GM19240 (cell line): Measurements from ENCODE around the gene RBSN.

ENCODE experiments used
- DNase-seq: peaks from one replicate; pipeline ENCODE4 v3.0.0; 2011; ENCODE audit warnings: low spot score; ENCODE audit not compliant: insufficient read length

Gene RBSN

DNA sequence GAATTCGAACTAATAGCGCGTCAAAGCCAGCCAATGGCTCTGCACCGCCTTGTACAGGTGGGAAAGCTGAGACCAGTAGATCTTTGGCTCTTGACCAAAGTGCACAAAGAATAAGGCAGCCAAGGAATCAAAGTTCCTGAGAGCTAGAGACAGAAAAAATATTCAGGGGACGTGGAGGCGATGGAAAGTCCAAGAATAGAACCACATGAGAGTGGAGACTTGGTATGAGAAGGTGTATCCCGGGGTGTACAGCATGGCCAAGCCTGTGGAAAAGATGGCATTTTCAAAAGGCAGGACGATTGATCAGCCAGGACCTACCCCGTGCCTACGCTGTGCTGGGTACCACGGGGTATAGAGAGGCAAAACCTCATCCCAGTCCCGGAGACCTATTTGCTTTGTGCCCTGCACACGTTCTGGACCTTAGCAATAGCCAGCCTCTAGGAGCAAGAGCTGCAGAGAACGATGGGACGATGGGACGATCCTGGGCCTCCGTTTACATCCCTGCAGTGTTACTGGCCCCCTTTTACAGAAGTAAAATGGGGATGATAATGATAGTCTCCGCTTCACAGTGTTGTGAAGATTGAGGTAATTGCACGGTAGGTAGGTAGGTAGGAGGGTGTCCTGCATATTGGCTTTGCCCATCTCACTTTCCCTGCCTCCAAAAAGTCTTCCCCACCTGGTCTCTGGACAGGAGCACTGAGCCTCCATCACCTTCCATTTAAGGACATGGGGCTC is 583 bp upstream of the RBSN start:
- DNase-seq, result no peak

DNA sequence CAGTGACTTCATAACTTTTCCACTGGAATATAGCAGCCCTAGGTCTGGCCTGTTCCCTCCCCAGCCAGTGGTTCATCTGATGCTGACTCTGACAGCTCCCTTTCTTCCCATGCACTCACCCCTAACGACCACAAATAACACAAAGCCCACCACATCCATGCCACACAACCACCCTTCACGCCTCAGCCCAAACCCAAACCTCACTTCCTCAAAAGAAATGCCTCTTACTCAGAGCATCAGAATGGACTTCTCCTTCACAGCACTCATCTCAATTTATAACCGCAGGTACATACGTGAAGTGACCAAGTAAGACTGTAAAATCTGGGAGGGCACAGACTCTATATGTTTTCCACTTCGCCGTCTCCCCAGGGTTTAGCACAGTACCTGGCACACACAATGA is 1.1 kb downstream of the RBSN start:
- DNase-seq, result no peak

DNA sequence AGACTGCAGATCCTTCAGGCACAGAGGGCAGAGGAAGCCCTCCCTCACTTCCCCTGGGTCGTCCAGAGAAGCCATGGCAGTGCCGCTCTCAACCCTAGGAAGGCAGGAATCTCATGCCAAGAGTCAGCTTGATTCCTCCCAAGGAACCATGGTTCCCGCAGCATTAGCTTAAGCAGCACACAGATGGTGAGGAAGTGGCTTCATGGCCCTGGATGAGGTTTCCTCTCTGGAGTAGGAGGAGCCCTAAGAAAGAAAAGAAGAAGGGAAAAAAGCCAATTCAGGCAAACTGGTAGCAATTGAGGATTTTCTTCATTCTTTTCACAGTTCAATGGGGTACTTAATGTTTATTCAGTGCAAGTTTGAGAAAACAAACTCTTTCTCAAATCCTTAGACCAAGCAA is 2.9 kb downstream of the RBSN start:
- DNase-seq, result no peak

DNA sequence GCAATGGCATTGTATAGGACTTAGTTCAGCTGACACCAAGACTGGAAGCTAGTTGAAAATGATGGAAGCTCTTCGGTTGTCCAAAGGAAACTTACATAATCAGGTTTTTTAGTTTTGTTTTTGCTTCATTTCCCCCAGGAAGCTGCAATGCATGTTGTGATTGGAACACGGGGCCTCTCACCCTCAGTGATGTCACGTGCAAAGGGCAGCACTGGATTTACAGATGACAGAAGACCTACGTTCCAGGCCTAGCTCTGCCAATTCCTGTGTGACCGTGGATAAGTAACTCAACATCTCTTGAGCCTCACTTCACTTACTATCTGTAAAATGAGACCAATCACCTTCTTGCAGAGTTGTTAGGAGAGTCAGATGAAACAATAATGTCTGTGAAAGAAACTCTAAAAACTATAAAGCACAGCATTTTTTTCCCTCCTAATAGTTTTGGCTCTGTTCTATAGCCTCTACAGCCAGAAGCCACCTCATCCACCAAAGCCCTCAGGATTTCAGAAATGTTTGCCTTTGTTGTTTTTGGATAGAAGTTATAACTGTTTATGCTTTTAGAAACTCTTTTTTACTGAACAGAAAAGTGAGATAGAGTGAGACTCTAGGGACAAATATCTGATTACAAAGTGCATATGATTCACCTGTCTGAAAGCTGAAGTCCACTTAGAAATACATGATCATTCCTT is 4.6 kb downstream of the RBSN start:
- no peak for DNase-seq

DNA sequence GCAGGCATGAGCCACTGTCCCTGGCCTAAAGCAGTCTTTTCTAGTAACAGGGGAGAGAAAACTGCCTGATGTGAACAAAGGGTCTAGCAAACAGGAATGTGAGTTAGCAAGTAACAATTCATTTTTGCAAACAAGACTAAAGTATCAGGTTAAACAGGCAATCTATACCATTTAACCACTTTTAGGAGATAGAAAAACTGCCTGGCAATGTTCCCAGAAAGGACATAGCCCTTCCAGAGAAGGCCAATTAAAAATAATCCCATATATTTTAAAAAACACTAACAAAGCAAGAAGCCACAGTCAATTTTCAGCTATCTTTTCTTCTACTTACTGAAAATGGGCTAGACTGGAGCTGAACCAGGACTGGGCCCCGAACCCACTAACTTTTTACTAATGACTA is 6.3 kb downstream of the RBSN start:
- no peak for DNase-seq

DNA sequence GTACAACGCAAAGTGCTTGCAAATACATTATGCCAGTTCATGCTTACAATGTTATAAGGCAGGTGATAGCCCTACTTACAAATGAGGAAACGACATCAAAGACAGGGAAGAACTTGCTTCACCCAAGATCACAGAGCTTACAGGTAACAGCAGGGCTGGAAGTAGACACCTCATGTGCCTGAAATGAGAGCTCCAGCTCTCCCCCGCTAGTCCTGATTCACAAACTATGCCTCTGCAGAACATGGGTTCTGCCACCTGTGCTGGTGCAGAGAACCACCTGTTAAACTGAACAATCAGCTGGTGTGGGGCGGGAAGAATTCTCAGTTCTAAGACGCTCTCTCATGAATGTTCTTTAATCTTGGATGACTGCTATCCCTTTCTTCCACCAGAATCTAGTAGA is 7.4 kb downstream of the RBSN start:
- DNase-seq, result no peak

DNA sequence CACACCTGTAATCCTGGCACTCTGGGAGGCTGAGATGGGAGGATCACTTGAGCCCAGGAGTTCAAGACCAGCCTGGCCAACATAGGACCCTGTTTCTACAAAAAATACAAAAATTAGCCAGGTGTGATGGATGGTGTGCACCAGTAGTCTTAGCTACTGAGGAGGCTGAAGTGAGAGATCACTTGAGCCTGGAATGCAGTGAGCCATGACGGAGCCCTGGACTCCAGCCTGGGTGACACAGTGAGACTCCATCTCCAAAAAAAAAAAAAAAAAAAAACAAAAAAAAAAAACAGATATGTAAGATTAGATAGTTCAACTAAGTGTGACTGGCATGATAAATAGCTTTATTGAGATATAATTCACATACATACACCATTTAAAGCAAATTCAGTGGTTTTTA is 9.7 kb downstream of the RBSN start:
- no peak for DNase-seq

DNA sequence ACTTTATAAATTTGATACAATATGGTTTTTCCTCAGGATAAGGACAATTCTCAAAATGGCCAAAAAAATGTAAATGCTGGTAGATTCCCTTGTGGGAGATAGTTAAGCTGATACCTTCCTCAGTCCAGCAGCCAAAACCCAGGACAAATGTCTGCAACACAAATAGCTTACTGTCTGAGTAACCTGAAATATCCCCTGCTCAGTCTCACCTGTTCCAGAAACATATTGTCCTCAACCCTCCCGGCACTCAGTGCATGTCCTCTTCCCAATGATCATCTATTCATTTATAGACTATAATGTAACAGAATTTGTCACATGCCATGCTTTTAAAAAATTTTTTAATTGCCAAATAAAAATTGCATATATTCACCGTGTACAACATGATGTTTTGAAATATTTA is 12.2 kb downstream of the RBSN start:
- DNase-seq, result no peak

DNA sequence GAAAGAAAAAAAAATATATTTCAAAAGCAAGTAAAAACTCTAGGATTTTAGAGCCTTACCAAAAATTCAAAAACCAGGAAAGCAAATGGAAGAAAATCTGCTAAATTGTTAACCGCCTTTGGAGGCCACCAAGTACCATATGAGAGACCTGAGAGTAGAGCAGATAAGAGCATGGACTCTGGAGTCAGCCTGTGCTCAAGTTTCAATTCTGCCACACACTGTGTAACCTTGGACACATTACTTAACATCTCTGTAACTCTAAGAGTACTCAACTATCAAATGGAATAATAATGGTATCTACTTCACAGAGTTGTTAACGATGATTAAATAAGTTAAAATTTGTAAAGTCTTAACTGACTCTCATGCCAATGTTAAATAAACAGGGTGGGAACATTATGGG is 12.7 kb downstream of the RBSN start:
- DNase-seq, result no peak

DNA sequence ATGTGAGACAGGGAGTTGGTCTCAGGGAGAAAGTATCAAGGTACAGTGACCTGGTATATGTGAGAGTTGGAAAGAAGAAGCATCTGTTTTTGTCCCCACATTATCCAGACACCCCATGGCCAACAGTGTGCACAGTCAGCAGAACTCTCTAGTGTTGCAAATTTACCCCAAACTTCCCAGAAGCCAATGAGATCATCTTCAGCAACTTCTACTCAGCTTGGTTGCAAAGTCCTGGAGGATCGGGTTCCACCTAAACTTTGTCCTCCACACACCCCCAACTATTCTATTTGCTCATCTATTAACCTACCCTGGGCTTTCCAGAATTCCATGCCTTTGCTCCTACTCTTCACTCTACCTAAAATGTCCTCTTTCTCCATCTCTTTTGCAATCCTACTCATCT is 15.7 kb downstream of the RBSN start:
- no peak for DNase-seq

DNA sequence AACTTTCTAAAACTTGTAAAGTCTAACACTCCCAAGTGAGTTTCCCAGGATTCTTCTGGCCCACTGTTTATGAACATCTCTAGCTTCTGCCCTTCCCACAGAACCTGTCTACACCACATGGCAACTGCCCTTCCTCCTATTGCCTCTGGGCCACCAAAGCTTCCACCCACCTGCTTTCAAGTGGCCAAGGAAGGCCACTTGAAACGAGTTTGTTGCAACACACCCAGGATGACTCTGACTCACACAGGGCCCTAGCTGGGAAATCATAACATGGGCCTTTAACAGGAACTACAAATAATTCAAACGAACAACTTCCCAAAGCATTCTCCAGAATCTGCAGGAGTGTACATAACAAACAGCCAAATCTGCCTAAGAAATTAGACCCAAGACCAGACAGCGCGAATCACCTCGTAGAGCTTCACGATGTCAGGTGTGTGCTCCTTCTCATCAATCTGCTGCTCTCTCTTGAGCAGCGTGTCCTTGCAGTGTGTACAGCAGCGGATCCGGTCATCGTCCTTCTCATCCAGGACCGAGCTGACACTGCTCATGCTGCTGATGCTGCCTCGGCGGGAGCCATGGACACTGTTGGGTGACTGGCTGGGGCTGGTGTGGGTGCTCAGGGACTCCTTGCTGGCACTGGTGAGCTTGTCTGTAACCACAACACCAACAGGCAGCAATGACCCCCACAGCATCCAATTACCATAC is 16.8 kb downstream of the RBSN start:
- DNase-seq, result no peak

DNA sequence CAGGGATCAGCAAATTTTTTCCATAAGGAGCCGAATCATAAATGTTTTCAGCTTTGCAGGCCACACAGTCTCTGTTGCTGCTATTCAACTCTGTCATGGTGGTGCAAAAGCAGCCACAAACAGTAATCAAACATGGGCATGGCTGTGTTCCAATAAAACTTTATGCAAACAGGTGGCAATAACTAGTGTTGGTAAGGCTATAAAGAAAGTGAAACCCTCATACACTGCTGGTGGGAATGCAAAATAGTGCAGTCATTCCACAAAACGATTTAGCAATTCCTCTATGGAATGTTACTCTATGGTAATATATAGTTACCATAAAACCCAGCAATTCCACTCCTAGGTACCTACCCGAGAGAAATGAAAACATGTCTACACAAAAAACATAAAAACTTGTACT is 19.9 kb downstream of the RBSN start:
- no peak for DNase-seq

DNA sequence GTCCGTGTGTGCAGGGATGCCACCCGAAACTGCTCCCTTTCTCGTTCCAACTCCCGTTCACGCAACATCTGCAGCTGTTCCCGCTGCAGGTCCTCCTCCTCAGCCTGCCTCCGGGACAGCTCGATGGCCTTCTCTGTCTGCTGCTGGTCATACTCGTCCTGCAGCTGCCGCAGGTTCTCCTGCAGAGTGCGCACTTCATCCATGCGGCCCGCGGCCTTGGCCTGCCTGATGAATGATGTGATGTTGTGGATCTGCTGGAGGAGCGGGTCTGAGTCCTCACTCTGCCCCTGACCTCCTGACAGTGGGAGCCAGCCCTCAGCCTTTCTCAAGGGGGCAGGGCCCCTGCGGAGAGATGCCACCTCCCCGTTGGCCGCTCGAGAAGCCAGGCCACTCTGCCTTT is 24.4 kb downstream of the RBSN start:
- no peak for DNase-seq

DNA sequence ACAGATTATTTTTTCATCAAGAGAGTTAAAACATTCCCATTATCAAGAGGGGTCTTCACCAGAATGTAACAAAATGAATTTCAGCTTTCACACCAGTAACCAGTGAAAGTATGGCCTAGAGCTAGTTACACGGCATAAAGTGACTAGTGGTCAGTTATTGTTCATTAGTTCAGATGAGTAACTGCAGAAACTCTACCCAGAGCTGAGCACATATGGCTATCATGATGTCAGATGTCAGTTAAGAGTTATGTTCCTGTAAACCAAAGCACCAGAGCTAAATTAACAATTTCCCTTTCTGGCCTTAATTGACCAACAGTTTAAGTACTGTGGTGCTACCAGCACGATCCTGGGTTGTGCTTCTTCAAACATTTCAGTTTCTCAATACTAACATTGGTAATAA is 27.2 kb downstream of the RBSN start:
- DNase-seq, result no peak

DNA sequence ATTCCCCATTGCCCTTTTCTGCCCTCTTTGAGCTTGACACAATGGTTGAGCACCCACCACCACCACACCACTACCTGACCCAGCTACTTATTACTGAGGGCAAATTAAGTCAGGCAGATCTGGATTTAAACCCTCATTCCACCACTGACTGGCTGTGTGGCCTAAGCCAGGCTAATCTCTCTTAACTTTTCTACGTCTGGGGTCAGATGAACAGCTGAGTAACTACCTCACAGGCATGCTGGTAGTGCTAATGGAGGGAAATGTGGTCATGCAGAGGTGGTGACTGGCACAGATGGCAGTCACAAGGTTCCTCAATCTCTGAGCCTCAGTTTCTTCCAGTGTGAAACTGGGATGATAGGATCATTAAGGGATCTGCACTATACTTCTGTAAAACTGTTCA is 29.5 kb downstream of the RBSN start:
- no peak for DNase-seq

DNA sequence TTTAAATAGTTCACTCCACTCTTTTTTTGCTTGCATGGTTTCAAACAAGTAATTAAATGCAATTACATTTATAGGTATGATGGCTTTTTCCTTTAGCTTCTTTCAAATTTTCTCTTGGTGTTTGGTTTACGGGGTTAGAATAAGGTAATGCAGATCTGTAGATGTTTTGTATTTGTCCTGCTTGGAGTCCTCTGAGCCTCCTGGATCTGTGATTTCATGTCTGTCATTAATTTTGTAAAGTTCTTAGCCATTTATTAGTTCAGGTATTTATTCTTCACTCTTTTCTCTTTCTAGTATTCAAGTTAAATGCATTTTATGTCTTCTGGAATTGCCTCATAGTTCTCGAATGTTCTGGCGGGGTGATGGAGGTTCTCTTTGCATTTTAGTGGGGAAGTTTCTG is 32.5 kb downstream of the RBSN start:
- DNase-seq, result no peak

DNA sequence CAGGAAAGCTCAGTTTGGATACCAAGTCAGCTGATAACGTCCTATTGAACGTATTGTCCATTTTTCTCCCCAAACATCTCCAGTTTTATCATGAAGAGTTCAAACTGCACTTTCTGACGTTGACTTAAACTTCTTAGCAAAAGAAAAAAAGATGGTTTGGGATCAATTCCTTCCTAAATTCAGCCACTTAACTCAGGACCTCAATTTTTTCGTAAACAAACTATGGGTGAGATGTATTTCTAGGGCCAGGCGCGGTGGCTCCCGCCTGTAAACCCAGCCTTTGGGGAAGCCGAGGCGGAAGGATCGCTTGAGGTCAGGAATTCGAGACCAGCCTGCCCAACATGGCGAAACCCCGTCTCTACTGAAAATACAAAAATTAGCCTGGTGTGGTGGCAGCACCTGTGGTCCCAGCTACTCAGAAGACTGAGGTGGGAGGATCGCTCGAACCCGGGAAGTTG is 33.4 kb downstream of the RBSN start:
- DNase-seq, result no peak

DNA sequence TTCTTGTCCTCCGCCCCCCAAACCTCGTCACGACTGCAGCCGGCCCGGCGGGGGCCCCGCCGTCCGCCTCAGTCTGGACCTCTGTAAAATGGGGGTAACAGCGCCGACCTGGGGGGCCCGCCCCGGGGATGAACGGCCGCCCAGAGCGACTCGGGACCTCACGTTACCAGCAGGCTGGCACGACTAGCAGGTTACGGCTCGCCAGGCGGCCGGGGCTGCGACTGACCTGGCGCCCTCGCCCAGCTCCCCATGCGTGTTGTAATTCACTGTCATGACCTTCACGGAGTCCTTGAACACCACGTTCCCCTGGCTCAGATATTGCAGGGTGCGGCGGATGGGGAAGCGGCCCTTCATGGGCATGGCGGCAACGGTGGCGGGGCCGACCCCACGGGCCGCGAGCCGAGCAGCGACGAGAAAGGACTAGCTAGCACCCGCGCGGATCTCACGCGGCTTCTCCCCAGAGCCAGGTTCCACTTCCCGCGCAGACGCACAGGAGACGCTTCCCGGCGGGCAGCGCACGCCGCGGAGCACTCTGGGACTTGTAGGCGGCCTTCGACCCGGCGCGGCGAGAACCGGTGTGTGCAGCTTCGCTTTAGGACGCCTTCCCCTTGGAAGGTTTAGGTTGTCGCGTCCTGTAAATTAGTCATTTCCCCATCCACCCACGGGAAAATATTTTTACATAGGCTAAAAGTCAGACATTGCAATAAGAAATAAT is 34.0 kb downstream of the RBSN start, which contains the start of gene MRPS25:
MRPS25 (minus strand) TSS at position 481 of the 715 bp plus-strand sequence; CDS start at position 360, 121 bp downstream.
- DNase-seq, result peak; percentile 97

DNA sequence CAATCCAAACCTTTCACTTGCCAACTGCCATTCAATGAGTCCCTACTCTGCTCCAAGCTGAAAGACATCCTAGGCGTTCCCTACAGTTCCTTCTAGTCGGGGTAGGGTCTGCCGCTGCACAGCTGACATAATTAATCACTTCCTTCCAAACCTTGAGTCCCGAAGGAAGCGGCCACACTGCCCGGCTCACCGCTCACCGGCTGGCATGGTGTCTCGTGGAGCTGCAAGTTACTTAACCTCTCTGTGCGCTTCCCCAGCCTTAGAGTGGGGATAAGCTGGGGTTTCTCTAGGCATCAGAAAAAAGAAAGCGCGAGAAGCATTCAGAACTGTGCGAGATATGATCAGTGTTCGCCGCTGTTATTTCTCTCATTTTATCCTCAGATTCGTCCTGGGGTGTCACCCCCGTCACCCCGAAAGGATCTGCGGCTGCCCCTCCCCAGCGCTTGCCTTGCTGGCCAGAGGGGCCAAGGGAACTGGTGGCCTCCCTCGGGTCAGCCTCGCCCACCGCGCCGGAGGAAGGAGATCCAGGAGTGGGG is 34.6 kb downstream of the RBSN start:
- peak; percentile 55 for DNase-seq

DNA sequence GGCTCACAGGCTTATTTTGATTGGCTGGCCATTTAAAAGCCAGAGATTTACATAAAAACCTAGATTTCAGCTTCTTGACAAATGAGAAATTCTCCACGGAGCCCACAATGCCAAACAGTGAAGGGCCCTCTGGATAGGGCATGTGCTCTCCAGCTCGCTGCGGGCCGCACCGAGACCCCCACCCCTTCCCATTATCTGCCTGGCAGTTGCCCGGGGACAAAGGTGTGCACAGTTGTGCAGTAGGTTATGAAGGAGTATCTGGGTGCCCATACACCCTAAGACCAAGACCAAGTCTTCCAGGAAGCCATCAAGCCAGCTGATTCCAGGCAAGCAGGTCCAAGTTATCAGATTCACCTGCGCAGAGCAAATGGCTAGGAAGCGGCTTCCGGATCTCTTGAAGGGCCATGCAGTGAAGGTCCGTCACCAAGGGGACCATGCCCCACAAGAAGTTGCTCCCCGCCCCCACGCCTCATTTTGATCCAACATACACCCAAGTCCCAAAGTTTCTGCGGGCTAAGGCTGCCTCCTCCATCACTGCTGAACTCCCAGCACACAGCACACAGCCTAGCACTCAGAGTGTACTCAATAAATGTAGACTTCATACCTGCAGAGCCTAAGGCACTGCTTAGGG is 35.2 kb downstream of the RBSN start:
- DNase-seq, result no peak

DNA sequence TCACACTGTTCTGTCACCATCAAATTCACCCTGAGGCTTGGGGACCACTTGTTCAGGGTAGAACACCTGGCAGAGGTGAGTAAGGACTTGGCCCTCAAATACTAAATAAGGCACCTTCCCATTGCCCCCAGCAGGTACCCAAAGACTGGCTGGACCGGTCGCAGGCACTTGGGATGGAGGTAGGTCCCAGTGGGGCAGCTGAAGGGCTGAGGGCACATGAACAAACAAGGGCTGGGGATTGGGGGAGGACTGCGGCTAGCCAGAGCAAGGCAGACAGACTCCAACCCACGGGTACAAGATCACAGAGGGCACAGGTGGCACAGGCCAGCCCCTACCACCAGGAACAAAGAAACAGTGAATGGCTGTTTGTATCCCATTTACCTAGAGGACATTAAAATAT is 35.7 kb downstream of the RBSN start:
- DNase-seq, result no peak
